Mammary epithelial cell (primary cell): ENCODE measurements around the gene UBFD1.

Source experiments
- EZH2 ChIP-seq: IDR thresholded peaks from 2 replicates; pipeline ENCODE4 v1.6.1; 2012; ENCODE audit warnings: low read length, inconsistent platforms, borderline replicate concordance
- TF ChIP-seq, protein P1 (sequence below), 2 donors: IDR thresholded peaks in 1 of 2; conservative IDR thresholded peaks in 1 of 2; 2 replicates each; pipeline ENCODE4 v1.5.1; 2011 to 2012; ENCODE audit warnings: inconsistent platforms in 2 of 2, low read length in 2 of 2, mild to moderate bottlenecking in 2 of 2, control low read depth in 1 of 2, low read depth in 1 of 2; ENCODE audit not compliant: insufficient read depth in 1 of 2; ENCODE audit errors: extremely low read depth in 1 of 2

DNA sequence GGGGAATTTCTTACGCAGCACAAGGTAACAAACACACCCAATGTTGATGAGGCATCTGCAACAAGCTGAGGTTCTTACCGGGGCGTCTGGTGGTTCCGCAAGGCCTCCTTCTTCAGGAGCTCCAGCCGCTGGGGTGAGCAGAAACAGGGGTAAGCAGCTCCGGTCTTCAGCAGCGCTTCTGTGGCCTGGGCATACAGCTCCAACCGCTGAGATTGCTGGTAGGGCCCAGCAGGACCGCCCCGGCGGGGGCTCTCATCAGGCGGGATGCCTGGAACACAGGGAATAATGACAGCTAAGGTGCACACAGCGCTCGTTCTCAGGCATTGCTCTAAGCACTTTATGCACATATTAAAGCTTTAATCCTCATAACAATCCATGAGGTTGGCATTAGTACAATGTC lies 13.1 kb upstream of the UBFD1 start:
- TF ChIP-seq, protein P1, sequence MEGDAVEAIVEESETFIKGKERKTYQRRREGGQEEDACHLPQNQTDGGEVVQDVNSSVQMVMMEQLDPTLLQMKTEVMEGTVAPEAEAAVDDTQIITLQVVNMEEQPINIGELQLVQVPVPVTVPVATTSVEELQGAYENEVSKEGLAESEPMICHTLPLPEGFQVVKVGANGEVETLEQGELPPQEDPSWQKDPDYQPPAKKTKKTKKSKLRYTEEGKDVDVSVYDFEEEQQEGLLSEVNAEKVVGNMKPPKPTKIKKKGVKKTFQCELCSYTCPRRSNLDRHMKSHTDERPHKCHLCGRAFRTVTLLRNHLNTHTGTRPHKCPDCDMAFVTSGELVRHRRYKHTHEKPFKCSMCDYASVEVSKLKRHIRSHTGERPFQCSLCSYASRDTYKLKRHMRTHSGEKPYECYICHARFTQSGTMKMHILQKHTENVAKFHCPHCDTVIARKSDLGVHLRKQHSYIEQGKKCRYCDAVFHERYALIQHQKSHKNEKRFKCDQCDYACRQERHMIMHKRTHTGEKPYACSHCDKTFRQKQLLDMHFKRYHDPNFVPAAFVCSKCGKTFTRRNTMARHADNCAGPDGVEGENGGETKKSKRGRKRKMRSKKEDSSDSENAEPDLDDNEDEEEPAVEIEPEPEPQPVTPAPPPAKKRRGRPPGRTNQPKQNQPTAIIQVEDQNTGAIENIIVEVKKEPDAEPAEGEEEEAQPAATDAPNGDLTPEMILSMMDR (conservative IDR thresholded peaks at IDR 0.05 in 1 of 2, IDR thresholded peaks at IDR 0.05 in 1 of 2; ENCODE audit: extremely low read depth in 1 of 2, insufficient read depth in 1 of 2, low read depth in 1 of 2, low read length in 2 of 2), result no peak
- no peak for TF ChIP-seq EZH2
